ENCODE data around the gene BRAP.

DNA sequence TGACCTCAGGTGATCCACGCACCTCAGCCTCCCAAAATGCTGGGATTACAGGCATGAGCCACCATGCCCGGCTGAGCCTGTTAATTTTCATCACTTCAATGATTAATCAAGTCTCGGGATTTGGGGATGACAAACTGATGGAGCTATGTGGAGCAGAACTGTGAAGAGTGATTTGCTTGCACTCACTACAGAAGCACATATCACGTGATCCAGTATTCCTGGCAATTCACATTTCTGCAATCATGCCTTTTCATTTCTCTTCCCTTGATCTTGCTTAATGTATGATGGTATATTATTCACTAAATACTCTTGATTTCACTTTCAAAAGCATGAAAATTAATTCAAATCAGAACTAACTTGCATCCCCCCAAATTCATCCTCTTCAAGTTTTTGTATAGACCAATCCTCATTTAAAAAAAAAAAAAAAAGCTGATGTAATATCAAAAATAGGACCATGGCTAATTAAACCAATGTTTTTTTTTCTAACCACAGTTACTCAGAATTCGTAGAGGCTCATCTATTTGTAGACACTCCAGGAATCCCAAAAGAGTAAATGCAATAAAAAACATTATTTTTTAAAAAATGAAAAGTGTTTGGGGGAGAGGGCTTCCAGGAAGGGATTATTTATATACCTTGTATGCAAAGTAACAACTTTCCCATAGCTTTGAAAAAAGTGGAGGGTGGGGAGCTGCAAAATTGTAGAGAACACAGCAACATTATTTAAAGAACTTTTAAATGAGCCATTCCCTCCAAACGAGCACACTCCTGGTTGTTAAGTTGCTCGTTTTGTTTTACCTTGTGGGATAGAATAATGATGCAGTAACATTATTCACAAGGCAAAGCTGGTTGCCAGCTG is 79.6 kb downstream of the BRAP start:
- TF ChIP-seq, protein P1, sequence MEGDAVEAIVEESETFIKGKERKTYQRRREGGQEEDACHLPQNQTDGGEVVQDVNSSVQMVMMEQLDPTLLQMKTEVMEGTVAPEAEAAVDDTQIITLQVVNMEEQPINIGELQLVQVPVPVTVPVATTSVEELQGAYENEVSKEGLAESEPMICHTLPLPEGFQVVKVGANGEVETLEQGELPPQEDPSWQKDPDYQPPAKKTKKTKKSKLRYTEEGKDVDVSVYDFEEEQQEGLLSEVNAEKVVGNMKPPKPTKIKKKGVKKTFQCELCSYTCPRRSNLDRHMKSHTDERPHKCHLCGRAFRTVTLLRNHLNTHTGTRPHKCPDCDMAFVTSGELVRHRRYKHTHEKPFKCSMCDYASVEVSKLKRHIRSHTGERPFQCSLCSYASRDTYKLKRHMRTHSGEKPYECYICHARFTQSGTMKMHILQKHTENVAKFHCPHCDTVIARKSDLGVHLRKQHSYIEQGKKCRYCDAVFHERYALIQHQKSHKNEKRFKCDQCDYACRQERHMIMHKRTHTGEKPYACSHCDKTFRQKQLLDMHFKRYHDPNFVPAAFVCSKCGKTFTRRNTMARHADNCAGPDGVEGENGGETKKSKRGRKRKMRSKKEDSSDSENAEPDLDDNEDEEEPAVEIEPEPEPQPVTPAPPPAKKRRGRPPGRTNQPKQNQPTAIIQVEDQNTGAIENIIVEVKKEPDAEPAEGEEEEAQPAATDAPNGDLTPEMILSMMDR (conservative IDR thresholded peaks at IDR 0.05; ENCODE audit: low read length), result no peak
- no peak for TF ChIP-seq EZH2phosphoT487 (IDR thresholded peaks at IDR 0.05; ENCODE audit: borderline replicate concordance, low read depth, low read length)

Data from OCI-LY7 (cell line).